ENCODE data around the gene OLFML2A. TPM values are rescaled to one million over a fixed set of nuclear protein-coding genes. Genes with fewer than 3 reads are reported as not detected.

OLFML2A gene
- total and polyA plus RNA-seq, 2 of the 13 experiments (the other 11 are each of a cell fraction or from before 2014, with no cell fraction given), result 0.01 to 0.02 TPM

DNA sequence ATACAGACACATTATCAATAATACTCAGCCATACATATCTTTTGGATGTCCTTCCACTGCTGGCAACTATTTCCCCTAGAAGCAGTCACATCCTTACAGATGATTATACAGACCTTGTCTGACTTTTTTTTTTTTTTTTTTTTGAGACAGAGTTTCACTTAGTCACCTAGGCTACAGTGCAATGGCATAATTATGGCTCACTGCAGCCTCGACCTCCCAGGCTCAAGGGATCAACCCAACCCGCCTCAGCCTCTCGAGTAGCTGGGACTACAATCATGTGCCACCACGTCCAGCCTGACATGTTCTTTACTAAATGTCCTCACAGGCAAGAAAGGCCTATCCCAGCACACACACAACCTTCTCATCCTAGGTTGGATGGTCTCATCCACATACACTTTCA lies 29.9 kb upstream of the OLFML2A start:
- FAIRE-seq (no peak), DNase-seq (ENCODE audit: low spot score) (no peak), ATAC-seq (no peak)
- Histone ChIP-seq H3K9ac (ENCODE audit: insufficient read depth, low read depth, low read length) (no peak overlapping the region), H3K36me3 (replicated peaks in 1 of 2; ENCODE audit: control insufficient read depth in 1 of 2, insufficient read depth in 2 of 2, low read length in 2 of 2) (no peaks in the 10 kb centered on the region; a peak in 2 of 5 replicates), H3K4me1 (ENCODE audit: insufficient read depth, low read length) (peaks cover 12% of the 10 kb centered on the region), H3K27me3 (ENCODE audit: control insufficient read depth in 1 of 2, insufficient read depth in 2 of 2, low read length in 2 of 2) (no peaks in the 10 kb centered on the region), H4K20me1 (ENCODE audit: insufficient read depth, low read length) (peaks cover 3% of the 10 kb centered on the region; the same call in 1 of the 2 replicates), H2AFZ (ENCODE audit: low read length) (no peak overlapping the region), H3K27ac (ENCODE audit: extremely low read length, insufficient read depth, low read length) (no peak overlapping the region), H3K4me3 (replicated peaks in 1 of 3; ENCODE audit: insufficient read depth in 1 of 3, low read depth in 2 of 3, low read length in 3 of 3) (no peak overlapping the region), H3K79me2 (ENCODE audit: insufficient read depth, low read length) (peaks cover 69% of the 10 kb centered on the region), H3K4me2 (ENCODE audit: low read depth, low read length) (no peak overlapping the region), H3K9me3 (ENCODE audit: low read length) (no peaks in the 10 kb centered on the region)
- POLR2A ChIA-PET, result no interaction called here
- TF ChIP-seq, protein P1, sequence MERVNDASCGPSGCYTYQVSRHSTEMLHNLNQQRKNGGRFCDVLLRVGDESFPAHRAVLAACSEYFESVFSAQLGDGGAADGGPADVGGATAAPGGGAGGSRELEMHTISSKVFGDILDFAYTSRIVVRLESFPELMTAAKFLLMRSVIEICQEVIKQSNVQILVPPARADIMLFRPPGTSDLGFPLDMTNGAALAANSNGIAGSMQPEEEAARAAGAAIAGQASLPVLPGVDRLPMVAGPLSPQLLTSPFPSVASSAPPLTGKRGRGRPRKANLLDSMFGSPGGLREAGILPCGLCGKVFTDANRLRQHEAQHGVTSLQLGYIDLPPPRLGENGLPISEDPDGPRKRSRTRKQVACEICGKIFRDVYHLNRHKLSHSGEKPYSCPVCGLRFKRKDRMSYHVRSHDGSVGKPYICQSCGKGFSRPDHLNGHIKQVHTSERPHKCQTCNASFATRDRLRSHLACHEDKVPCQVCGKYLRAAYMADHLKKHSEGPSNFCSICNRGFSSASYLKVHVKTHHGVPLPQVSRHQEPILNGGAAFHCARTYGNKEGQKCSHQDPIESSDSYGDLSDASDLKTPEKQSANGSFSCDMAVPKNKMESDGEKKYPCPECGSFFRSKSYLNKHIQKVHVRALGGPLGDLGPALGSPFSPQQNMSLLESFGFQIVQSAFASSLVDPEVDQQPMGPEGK (CRISPR knock-in tag; IDR thresholded peaks at IDR 0.05), result no peak
- no peak for TF ChIP-seq MED8 (CRISPR knock-in tag; IDR thresholded peaks at IDR 0.05; ENCODE audit: insufficient replicate concordance)
- no peak for TF ChIP-seq ZNF253 (CRISPR knock-in tag; IDR thresholded peaks at IDR 0.05; ENCODE audit: borderline replicate concordance)
- TF ChIP-seq MYC (CRISPR knock-in tag; IDR thresholded peaks at IDR 0.05; ENCODE audit: borderline replicate concordance), result no peak
- TF ChIP-seq NR1H2 (CRISPR knock-in tag; IDR thresholded peaks at IDR 0.05; ENCODE audit: borderline replicate concordance, low read depth), result no peak
- TF ChIP-seq, protein P2, sequence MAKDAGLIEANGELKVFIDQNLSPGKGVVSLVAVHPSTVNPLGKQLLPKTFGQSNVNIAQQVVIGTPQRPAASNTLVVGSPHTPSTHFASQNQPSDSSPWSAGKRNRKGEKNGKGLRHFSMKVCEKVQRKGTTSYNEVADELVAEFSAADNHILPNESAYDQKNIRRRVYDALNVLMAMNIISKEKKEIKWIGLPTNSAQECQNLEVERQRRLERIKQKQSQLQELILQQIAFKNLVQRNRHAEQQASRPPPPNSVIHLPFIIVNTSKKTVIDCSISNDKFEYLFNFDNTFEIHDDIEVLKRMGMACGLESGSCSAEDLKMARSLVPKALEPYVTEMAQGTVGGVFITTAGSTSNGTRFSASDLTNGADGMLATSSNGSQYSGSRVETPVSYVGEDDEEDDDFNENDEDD (CRISPR knock-in tag; IDR thresholded peaks at IDR 0.05; ENCODE audit: borderline replicate concordance), result no peak
- TF ChIP-seq ZNF260 (CRISPR knock-in tag; IDR thresholded peaks at IDR 0.05; ENCODE audit: borderline replicate concordance, low read depth), result no peak
- no peak for TF ChIP-seq EP300 (IDR thresholded peaks at IDR 0.05; ENCODE audit: low read depth in 2 of 2, low read length in 2 of 2)
- TF ChIP-seq EP300 (CRISPR knock-in tag; IDR thresholded peaks at IDR 0.05; ENCODE audit: borderline replicate concordance), result no peak
- BruUV-seq (replicated peaks), result no TSS peak
- in situ Hi-C loops (cut with HindIII; ENCODE audit: extremely low pct_ligation_motif_present, low pct_unique_long_range_greater_than_20kb), result no loop called here
- 93% methylated on average over 4 of the region's 4 CpGs for WGBS (ENCODE audit: low lambda C conversion rate)
- intact Hi-C loops (cut with micrococcal nuclease; ENCODE audit: unreplicated experiment), result no loop called here
- CTCF ChIA-PET (ENCODE audit: low intra/inter-chr PET ratio, low total read pairs), result no interaction called here

All from HepG2 (cell line).